SK-N-SH (cell line): ENCODE measurements around the gene WDR88. TPM values are rescaled to one million over a fixed set of nuclear protein-coding genes. Genes with fewer than 3 reads are reported as not detected.
A peak's percentile ranks its signal among the peaks of the same experiment; 100 is the strongest.

Experiments
- CTCF ChIA-PET: fragments of 300-600, 350-600 bp; formaldehyde crosslinking; extraction: SDS; loops from one replicate; lab custom pipeline; 2021; lab: Yijun Ruan, JAX
- POLR2A ChIA-PET: fragments of 350-600 bp; sonication (Branson Sonifier 250); formaldehyde crosslinking; extraction: SDS; loops from one replicate; lab custom pipeline; 2020; ENCODE audit warnings: antibody characterized with exemption, inconsistent platforms; lab: Yijun Ruan, JAX
- DNase-seq: peaks from one replicate; pipeline ENCODE4 v3.0.0; 2012
- H2AFZ ChIP-seq: fragments of 200-600 bp; sonication (generic); 2 replicates; pipeline ENCODE4 v1.8.1; 2016; ENCODE audit warnings: antibody characterized with exemption, mild to moderate bottlenecking, low read depth
- H3F3A ChIP-seq: fragments of 200-600 bp; sonication (generic); replicated peaks from 2 replicates; pipeline ENCODE3; 2016; ENCODE audit warnings: antibody characterized with exemption, mild to moderate bottlenecking; ENCODE audit not compliant: insufficient read depth
- H3K27ac ChIP-seq, 2 experiments: fragments of 200-500 bp in 1 of 2; fragments of 200-600 bp in 1 of 2; sonication (Bioruptor generic) in 1 of 2; sonication (generic), shearing (Covaris generic) in 1 of 2; 2 replicates each; pipeline versions ENCODE4 v1.5.1 to v1.6.1; 2014 to 2016; ENCODE audit warnings: low read depth in 2 of 2, inconsistent platforms in 1 of 2, low read length in 1 of 2, mild to moderate bottlenecking in 1 of 2, mixed read lengths in 1 of 2
- H3K27me3 ChIP-seq: fragments of 200-600 bp; sonication (generic), shearing (Covaris generic); 2 replicates; pipeline ENCODE4 v1.6.1; 2016; ENCODE audit warnings: mixed run types; ENCODE audit not compliant: insufficient read depth
- H3K36me3 ChIP-seq, 2 experiments: fragments of 200-500 bp in 1 of 2; fragments of 200-600 bp in 1 of 2; sonication (Bioruptor generic) in 1 of 2; sonication (generic) in 1 of 2; replicated peaks in 1 of 2; 2 replicates each; pipeline versions ENCODE3 to v1.5.1; 2014 to 2016; ENCODE audit warnings: low read length in 1 of 2, mild to moderate bottlenecking in 1 of 2; ENCODE audit not compliant: insufficient read depth in 2 of 2, control insufficient read depth in 1 of 2
- H3K4me1 ChIP-seq, 2 experiments: fragments of 200-500 bp in 1 of 2; fragments of 200-600 bp in 1 of 2; sonication (Bioruptor generic) in 1 of 2; sonication (generic), shearing (Covaris generic) in 1 of 2; 2 replicates each; pipeline versions ENCODE4 v1.5.1 to v1.6.1; 2014 to 2016; ENCODE audit warnings: low read depth in 1 of 2, low read length in 1 of 2, mixed run types in 1 of 2; ENCODE audit not compliant: insufficient read depth in 2 of 2, control insufficient read depth in 1 of 2
- H3K4me2 ChIP-seq: fragments of 200-600 bp; sonication (generic), shearing (Covaris generic); 2 replicates; pipeline ENCODE4 v1.6.1; 2017; ENCODE audit warnings: mixed run types
- H3K4me3 ChIP-seq, 2 experiments: fragments of 200-500 bp in 1 of 2; fragments of 200-600 bp in 1 of 2; sonication (Bioruptor generic) in 1 of 2; sonication (generic), shearing (Covaris generic) in 1 of 2; 2 replicates each; pipeline versions ENCODE4 v1.5.1 to v1.8.1; 2014 to 2016; ENCODE audit warnings: low read depth in 2 of 2, inconsistent platforms in 1 of 2, low read length in 1 of 2, mild to moderate bottlenecking in 1 of 2, mixed read lengths in 1 of 2, moderate library complexity in 1 of 2
- H3K79me2 ChIP-seq: fragments of 200-600 bp; sonication (generic); 2 replicates; pipeline ENCODE4 v1.8.1; 2017; ENCODE audit warnings: mild to moderate bottlenecking; ENCODE audit not compliant: insufficient read depth
- H3K9ac ChIP-seq: fragments of 200-600 bp; sonication (generic); 2 replicates; pipeline ENCODE4 v1.6.1; 2017; ENCODE audit warnings: mixed run types
- H3K9me2 ChIP-seq: fragments of 200-600 bp; sonication (generic); 2 replicates; pipeline ENCODE4 v1.6.1; 2017; ENCODE audit warnings: mixed run types
- H3K9me3 ChIP-seq: fragments of 200-600 bp; sonication (generic); 2 replicates; pipeline ENCODE4 v1.6.1; 2017; ENCODE audit warnings: mixed run types, mild to moderate bottlenecking, moderate library complexity
- H4K20me1 ChIP-seq: fragments of 200-600 bp; sonication (generic); 2 replicates; pipeline ENCODE4 v1.6.1; 2017; ENCODE audit warnings: mild to moderate bottlenecking, mixed run types; ENCODE audit not compliant: insufficient read depth
- CHD2 ChIP-seq: fragments of 150-350 bp; IDR thresholded peaks from 2 replicates; pipeline ENCODE4 v1.6.1; 2018; ENCODE audit warnings: low read length; ENCODE audit not compliant: partially characterized antibody
- ELF1 ChIP-seq: IDR thresholded peaks from 2 replicates; pipeline ENCODE4 v1.4.0; 2012
- EZH2phosphoT487 ChIP-seq: fragments of 200-600 bp; sonication (generic); IDR thresholded peaks from 2 replicates; pipeline ENCODE4 v1.6.1; 2017; ENCODE audit warnings: low read depth, mixed run types, mild to moderate bottlenecking, antibody characterized with exemption, moderate library complexity, borderline replicate concordance
- FOXJ3 ChIP-seq: sonication (generic); formaldehyde crosslinking; IDR thresholded peaks from 2 replicates; pipeline ENCODE4 v1.5.1; 2020; ENCODE audit warnings: mild to moderate bottlenecking, missing genetic modification reagents
- GABPA ChIP-seq: IDR thresholded peaks from 2 replicates; pipeline ENCODE4 v1.4.0; 2012; ENCODE audit warnings: low read depth, mild to moderate bottlenecking
- IRF3 ChIP-seq: fragments of 150-350 bp; IDR thresholded peaks from 2 replicates; pipeline ENCODE4 v1.6.1; 2016; ENCODE audit warnings: mild to moderate bottlenecking, low read depth, low read length
- MAX ChIP-seq: IDR thresholded peaks from 2 replicates; pipeline ENCODE4 v1.4.0; 2012; ENCODE audit warnings: low read depth
- MXI1 ChIP-seq: IDR thresholded peaks from 2 replicates; pipeline ENCODE4 v1.6.1; 2012; ENCODE audit warnings: mild to moderate bottlenecking, low read depth, low read length, improper control_type of control experiment
- NFIC ChIP-seq: IDR thresholded peaks from 2 replicates; pipeline ENCODE4 v1.4.0; 2012; ENCODE audit warnings: borderline replicate concordance
- NRF1 ChIP-seq: IDR thresholded peaks from 2 replicates; pipeline ENCODE4 v1.6.1; 2012; ENCODE audit warnings: low read depth, mild to moderate bottlenecking, low read length
- RAD21 ChIP-seq: IDR thresholded peaks from 2 replicates; pipeline ENCODE4 v1.6.1; 2012; ENCODE audit warnings: mild to moderate bottlenecking, low read length
- TAF1 ChIP-seq: IDR thresholded peaks from 2 replicates; pipeline ENCODE4 v1.6.1; 2012; ENCODE audit warnings: low read depth, mild to moderate bottlenecking, low read length, moderate library complexity, borderline replicate concordance
- TEAD4 ChIP-seq: IDR thresholded peaks from 2 replicates; pipeline ENCODE4 v1.4.0; 2012; ENCODE audit warnings: mild to moderate bottlenecking, borderline replicate concordance; ENCODE audit not compliant: insufficient read depth
- ZBTB33 ChIP-seq: IDR thresholded peaks from 2 replicates; pipeline ENCODE4 v1.4.0; 2012; ENCODE audit warnings: low read depth, borderline replicate concordance
- WGBS: methylation state at CpG from one replicate; pipeline ENCODE4 v1.1.6; 2017; ENCODE audit warnings: low lambda C conversion rate; 5-methylcytosine and 5-hydroxymethylcytosine counted together
- polyA plus RNA-seq, 3 experiments: library from polyadenylated mRNA; depleted of rRNA; stranded (reverse); fragments of >200 nt; gene quantifications; 2 replicates each; pipeline ENCODE4 v1.2.3, GENCODE V29; 2012

Gene WDR88
- polyA plus RNA-seq, 1 of the 3 experiments (the other 2 are of a cell fraction), result not detected

- Histone ChIP-seq H3K36me3 (peaks cover 0 to 3% of the 10 kb centered on the region in 2 experiments), H3K4me1 (no peaks in the 10 kb centered on the region; a peak in 1 of 4 replicates), H3K27me3 (no peaks in the 10 kb centered on the region), H3K4me3 (no peak overlapping the region), H3K79me2 (no peaks in the 10 kb centered on the region), H3K4me2 (no peak overlapping the region)
- peak; percentile 26 for DNase-seq
- TF ChIP-seq ZBTB33 (no peak), NFIC (no peak), EZH2phosphoT487 (no peak), MXI1 (no peak), ELF1 (no peak), MAX (no peak)
- TF ChIP-seq, all 33 proteins: peak for 0
- Histone ChIP-seq H3K27ac (no peak overlapping the region), H3K9me2 (no peaks in the 10 kb centered on the region), H3K9ac (no peak overlapping the region), H2AFZ (no peak overlapping the region), H3K9me3 (no peaks in the 10 kb centered on the region), H4K20me1 (no peaks in the 10 kb centered on the region), H3F3A (no peaks in the 10 kb centered on the region)
- 90% methylated on average over 28 of the region's 38 CpGs for WGBS
- ChIA-PET CTCF (interaction anchor here (0.9 to 1.3 kb wide), 3 partner anchors 12 to 62 kb away, joined by 3 read pairs; no protein-coding TSS in a partner anchor), POLR2A (no interaction called here)
These were observed 74.5 kb downstream of the WDR88 start for GRCh38 chr19:33206261-33207039.

GRCh38 chr19:33207040-33207620 is 75.2 kb downstream of the WDR88 start:
- POLR2A ChIA-PET, result no interaction called here
- H3K9ac ChIP-seq, result no peak overlapping the region

More at GRCh38 chr19:33207040-33207620, 75.2 kb downstream of the WDR88 start:
- no peaks in the 10 kb centered on the region for H3F3A ChIP-seq
- no peaks in the 10 kb centered on the region for H3K9me2 ChIP-seq
- no peak for TF ChIP-seq GABPA
- TF ChIP-seq FOXJ3 (CRISPR knock-in tag), result no peak
- TF ChIP-seq IRF3, result no peak
- no peak for TF ChIP-seq RAD21
- TF ChIP-seq TEAD4, result no peak
- TF ChIP-seq MAX, result no peak
- no peak for TF ChIP-seq EZH2phosphoT487
- TF ChIP-seq CHD2, result no peak
- TF ChIP-seq NFIC, result no peak
- no peak for TF ChIP-seq NRF1
- TF ChIP-seq TAF1, result no peak
- H2AFZ ChIP-seq, result no peak overlapping the region
- H3K4me1 ChIP-seq, result no peaks in the 10 kb centered on the region; a peak in 1 of 4 replicates
- peaks cover 0 to 3% of the 10 kb centered on the region in 2 experiments for H3K36me3 ChIP-seq
- H3K79me2 ChIP-seq, result no peaks in the 10 kb centered on the region
- DNase-seq, result peak; percentile 40
- H3K9me3 ChIP-seq, result no peaks in the 10 kb centered on the region
- H4K20me1 ChIP-seq, result no peaks in the 10 kb centered on the region
- WGBS, result 99% methylated on average over 15 of the region's 38 CpGs
- H3K4me3 ChIP-seq, result no peak overlapping the region
- H3K27ac ChIP-seq, result no peak overlapping the region; a peak in 1 of 4 replicates
- H3K27me3 ChIP-seq, result no peaks in the 10 kb centered on the region
- CTCF ChIA-PET, result interaction anchor here (1.0 to 1.4 kb wide), 5 partner anchors 13 to 571 kb away, joined by 3 to 6 read pairs (median 3); no protein-coding TSS in a partner anchor
- H3K4me2 ChIP-seq, result no peak overlapping the region
